HUES64 (cell line): ENCODE results near the gene NEGR1. TPM values are rescaled to one million over a fixed set of nuclear protein-coding genes. Genes with fewer than 3 reads are reported as not detected.

Experiments
- H3K27ac ChIP-seq: 2 replicates; pipeline ENCODE4 v1.7.0; 2013; ENCODE audit warnings: low read depth, low read length, inconsistent platforms
- H3K27me3 ChIP-seq: 2 replicates; pipeline ENCODE4 v1.6.1; 2013; ENCODE audit warnings: mild to moderate bottlenecking, low read length; ENCODE audit not compliant: insufficient read depth
- H3K36me3 ChIP-seq: 2 replicates; pipeline ENCODE4 v1.6.1; 2013; ENCODE audit warnings: mild to moderate bottlenecking, low read length; ENCODE audit not compliant: insufficient read depth
- H3K4me1 ChIP-seq: 2 replicates; pipeline ENCODE4 v1.6.1; 2013; ENCODE audit warnings: mild to moderate bottlenecking, low read length, moderate library complexity; ENCODE audit not compliant: insufficient read depth
- H3K4me3 ChIP-seq: 2 replicates; pipeline ENCODE4 v1.5.1; 2013; ENCODE audit warnings: mild to moderate bottlenecking, low read length, moderate library complexity
- H3K9ac ChIP-seq: 2 replicates; pipeline ENCODE4 v1.6.1; 2013; ENCODE audit warnings: mild to moderate bottlenecking, low read depth, low read length
- H3K9me3 ChIP-seq: 2 replicates; pipeline ENCODE4 v1.6.1; 2013; ENCODE audit warnings: low read depth, low read length; ENCODE audit not compliant: insufficient read depth
- WGBS: fragments of 150-250, 120-280 bp; methylation state at CpG from one replicate; pipeline ENCODE4 v1.1.7; 2013; ENCODE audit warnings: missing lambda C conversion rate; 5-methylcytosine and 5-hydroxymethylcytosine counted together
- polyA plus RNA-seq, 2 experiments: library from polyadenylated mRNA; stranded (reverse); fragments of 50-300 nt; gene quantifications; one replicate each; pipeline ENCODE4 v1.2.3, GENCODE V29; 2013

The NEGR1 gene
- polyA plus RNA-seq (2013, experiment 1 of 2) = 1.2 TPM
- 2.2 TPM for polyA plus RNA-seq (2013, experiment 2 of 2)

DNA sequence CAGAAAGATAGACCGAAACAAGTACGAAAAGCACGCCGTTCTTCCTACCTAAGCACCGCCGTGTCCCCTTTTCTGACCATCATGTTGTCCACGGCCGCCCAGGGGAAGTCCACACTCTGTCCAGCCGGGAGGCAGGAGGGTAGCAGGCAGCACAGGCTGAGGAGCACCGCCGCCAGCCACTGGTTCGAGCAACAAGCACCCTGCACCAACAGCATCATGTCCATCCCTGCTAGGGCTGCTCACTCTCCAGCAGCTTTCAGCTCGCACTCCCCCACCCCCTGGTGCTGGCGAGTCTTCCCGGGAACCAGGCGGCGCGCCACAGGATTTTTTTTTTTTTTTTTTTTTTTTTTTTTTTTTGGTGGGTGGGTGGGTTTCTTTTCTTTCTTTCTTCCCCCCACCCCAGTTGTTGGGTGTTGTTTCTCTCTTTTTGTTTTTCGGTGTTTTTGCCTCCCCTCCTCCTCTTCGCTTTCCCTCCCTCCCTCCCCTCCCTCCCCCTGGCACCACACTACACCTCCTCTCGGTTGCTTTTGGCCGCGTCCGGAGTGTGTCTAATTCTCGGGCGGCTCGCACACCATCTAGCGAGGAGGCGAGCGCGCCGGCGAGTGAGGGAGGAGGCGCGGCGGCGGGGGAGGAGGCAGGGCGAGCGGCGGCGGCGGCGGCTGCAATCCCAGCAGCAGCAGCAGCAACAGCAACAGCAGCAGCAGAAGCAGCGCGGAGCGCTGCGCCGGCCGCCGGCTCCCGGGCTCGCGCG, at the start of gene NEGR1:
Gene NEGR1, minus strand, starts transcription at position 269 of the 751 bp plus-strand sequence.
- Histone ChIP-seq H3K4me1 (peaks cover 17% of the 10 kb centered on the region), H3K27me3 (peaks cover 49% of the 10 kb centered on the region), H3K9ac (peak within 1 kb of the TSS; percentile 72), H3K27ac (peak within 1 kb of the TSS; percentile 51; the same call in 1 of the 2 replicates), H3K36me3 (no peaks in the 10 kb centered on the region), H3K9me3 (no peaks in the 10 kb centered on the region), H3K4me3 (peak within 1 kb of the TSS; percentile 82)
- WGBS = under 1% methylated on average over 48 of the region's 54 CpGs

GRCh38 chr1:72326494-72326893, 44.2 kb upstream of the NEGR1 start:
- no peak overlapping the region for H3K9ac ChIP-seq
- WGBS = 100% methylated on average over 1 of the region's 2 CpGs
- no peak overlapping the region for H3K27ac ChIP-seq
- H3K4me3 ChIP-seq = no peak overlapping the region
- no peaks in the 10 kb centered on the region for H3K27me3 ChIP-seq
- no peaks in the 10 kb centered on the region for H3K9me3 ChIP-seq
- no peaks in the 10 kb centered on the region for H3K36me3 ChIP-seq
- no peaks in the 10 kb centered on the region for H3K4me1 ChIP-seq

- Histone ChIP-seq H3K27ac (no peak overlapping the region), H3K4me1 (no peaks in the 10 kb centered on the region), H3K9ac (no peak overlapping the region), H3K9me3 (no peaks in the 10 kb centered on the region), H3K36me3 (no peaks in the 10 kb centered on the region), H3K27me3 (no peaks in the 10 kb centered on the region), H3K4me3 (no peak overlapping the region)
- no CpG with 5 or more reads among the region's 1 CpG for WGBS
Observed at GRCh38 chr1:72324451-72324850, 42.1 kb upstream of the NEGR1 start.

DNA sequence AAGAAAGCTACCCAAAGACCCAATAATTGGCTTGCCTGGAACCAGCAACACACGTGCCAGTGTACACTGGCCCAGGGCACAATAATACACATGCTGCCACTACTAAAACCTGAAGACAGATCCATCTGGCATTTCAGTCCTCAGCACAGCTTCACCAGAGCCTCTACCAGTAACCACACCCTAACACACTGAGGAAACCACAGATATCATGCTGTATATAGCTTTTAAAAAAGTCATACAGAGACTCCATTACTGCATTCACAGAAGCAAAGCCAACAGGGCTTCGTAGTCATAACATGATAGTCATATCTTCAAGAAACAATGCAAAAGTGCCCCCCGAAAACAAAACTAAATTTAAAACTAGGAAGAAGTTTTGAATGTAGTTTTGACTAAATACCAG, 40.6 kb upstream of the NEGR1 start:
- H3K4me3 ChIP-seq = no peak overlapping the region
- 95% methylated on average over 3 of the region's 3 CpGs for WGBS
- H3K9me3 ChIP-seq = no peaks in the 10 kb centered on the region
- H3K4me1 ChIP-seq = no peaks in the 10 kb centered on the region
- H3K27me3 ChIP-seq = no peaks in the 10 kb centered on the region
- no peak overlapping the region for H3K9ac ChIP-seq
- H3K27ac ChIP-seq = no peak overlapping the region
- no peaks in the 10 kb centered on the region for H3K36me3 ChIP-seq

DNA sequence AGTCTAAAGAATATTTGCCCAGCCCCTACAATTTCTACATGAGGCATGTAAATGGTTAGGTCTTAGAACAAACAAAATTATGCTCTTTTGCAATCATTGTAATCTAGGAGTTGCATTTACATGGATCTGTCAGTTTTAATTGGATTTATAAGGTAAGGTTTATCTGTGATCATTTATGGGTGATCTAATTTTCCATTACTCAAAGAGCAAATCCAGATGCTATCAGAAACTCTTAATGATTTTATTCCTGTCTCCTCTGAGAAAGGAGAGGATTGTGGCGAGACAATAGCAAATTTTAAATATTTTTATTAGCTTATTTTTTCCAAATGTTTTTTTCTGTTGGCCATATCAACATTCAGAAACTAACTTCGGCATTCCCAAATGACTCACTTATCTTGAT, 14.2 kb upstream of the NEGR1 start:
- H3K36me3 ChIP-seq = no peaks in the 10 kb centered on the region
- WGBS = no CpG with 5 or more reads among the region's 2 CpGs
- no peak overlapping the region for H3K27ac ChIP-seq
- no peaks in the 10 kb centered on the region for H3K27me3 ChIP-seq
- no peak overlapping the region for H3K4me3 ChIP-seq
- H3K4me1 ChIP-seq = no peaks in the 10 kb centered on the region
- H3K9ac ChIP-seq = no peak overlapping the region
- H3K9me3 ChIP-seq = no peaks in the 10 kb centered on the region

DNA sequence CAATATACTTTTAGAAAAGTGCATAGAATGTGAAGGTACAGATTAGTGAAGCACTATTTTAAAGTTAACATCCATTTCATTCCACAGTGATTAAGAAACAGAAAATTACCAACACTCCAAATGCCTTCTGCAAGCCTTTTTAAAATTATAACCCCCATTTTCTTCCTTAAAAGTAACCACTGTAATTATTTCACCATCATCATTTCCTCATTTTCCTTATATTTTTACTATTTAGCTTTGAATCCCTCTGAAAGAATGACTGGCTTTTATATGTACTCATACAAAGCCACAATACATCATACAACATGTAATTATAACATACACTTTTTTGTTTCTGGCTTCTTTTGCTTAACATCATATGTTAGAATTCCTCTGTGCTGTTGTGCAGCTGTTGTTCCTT, 6.5 kb upstream of the NEGR1 start:
- H3K27ac ChIP-seq = no peak overlapping the region
- no peak overlapping the region for H3K4me3 ChIP-seq
- peaks cover 17% of the 10 kb centered on the region for H3K4me1 ChIP-seq
- H3K9ac ChIP-seq = no peak overlapping the region
- H3K36me3 ChIP-seq = no peaks in the 10 kb centered on the region
- no peaks in the 10 kb centered on the region for H3K9me3 ChIP-seq
- H3K27me3 ChIP-seq = peaks cover 23% of the 10 kb centered on the region

DNA sequence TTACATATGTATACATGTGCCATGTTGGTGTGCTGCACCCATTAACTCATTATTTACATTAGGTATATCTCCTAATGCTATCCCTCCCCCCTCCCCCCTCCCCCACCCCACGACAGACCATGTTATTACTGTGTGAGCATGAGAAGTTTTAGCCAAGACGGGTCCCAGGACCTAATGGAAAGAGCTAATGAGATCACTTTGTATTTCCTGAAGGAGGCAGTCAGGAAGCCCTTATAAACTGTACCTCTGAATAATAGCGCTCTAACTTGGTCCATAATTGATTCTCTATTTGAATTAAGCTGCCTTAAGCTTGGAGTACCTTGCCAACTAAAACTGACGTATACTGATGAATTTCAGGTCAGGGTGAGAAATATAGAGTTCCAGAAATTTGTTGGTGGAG, 4.1 kb upstream of the NEGR1 start:
- Histone ChIP-seq H3K4me3 (no peak overlapping the region), H3K27me3 (peaks cover 32% of the 10 kb centered on the region), H3K36me3 (no peaks in the 10 kb centered on the region), H3K9me3 (no peaks in the 10 kb centered on the region), H3K4me1 (peaks cover 17% of the 10 kb centered on the region), H3K9ac (no peak overlapping the region), H3K27ac (no peak overlapping the region)
- 90% methylated on average over 3 of the region's 4 CpGs for WGBS

DNA sequence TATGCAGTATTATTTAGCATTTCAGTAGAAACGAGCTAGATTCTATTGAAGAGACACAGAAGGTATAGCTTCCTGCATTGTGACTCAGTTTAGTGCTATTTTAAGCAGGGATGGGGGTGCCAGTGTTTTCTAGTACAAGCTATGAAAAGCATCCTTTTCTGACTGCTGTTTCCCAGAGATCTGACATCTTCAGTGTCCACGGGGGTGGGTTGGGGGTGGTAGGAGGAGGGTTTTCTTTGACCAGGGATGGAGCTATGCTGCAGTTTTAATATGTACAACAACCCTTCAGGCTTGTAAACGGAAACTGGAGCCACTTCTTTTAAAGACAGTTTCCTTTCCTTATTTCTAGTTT, 2.7 kb upstream of the NEGR1 start:
- H3K4me3 ChIP-seq = peak overlapping the region; percentile 82
- no peaks in the 10 kb centered on the region for H3K36me3 ChIP-seq
- H3K4me1 ChIP-seq = peaks cover 17% of the 10 kb centered on the region
- peaks cover 46% of the 10 kb centered on the region for H3K27me3 ChIP-seq
- 17% methylated on average over 3 of the region's 3 CpGs for WGBS
- H3K9ac ChIP-seq = no peak overlapping the region
- H3K9me3 ChIP-seq = no peaks in the 10 kb centered on the region
- no peak overlapping the region for H3K27ac ChIP-seq

DNA sequence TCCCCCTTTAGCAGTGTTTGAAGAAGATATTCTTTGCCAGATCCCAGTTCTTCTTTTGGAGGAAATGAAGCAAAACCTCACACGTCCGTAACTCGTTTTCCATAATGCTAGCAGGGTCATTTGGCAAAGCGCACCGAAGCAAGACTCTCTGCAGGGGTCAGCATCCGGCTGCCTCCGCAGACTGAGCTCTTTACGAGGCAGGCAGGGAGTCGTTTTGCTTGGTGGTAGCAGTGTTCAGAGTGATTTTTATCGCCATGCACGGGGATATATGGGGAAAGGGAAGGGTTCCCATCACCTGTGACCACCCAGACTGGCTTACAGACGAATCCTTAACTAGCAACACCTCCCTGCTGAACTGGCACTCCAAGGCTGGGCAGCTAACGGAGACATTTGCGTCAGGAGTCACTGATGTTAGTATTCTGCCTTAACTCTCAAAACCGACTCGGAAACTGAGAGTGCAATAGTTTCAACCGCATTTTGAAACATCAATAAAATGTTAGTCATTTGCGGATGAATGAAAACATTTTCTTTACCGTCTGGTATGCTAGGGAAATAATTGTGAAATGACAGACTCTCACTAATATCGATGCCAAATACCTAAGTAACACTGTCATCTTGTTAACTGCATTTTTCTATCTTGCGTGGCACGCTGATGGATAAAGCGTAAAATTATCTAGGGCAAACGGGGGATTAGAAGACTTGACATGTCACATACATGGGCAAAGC, 2.2 kb upstream of the NEGR1 start:
- Histone ChIP-seq H3K36me3 (no peaks in the 10 kb centered on the region), H3K27ac (peak overlapping the region; percentile 56; the same call in 1 of the 2 replicates), H3K9me3 (no peaks in the 10 kb centered on the region), H3K9ac (peak overlapping the region; percentile 72; the same call in 1 of the 2 replicates), H3K4me3 (peak overlapping the region; percentile 82), H3K4me1 (peaks cover 17% of the 10 kb centered on the region), H3K27me3 (peaks cover 49% of the 10 kb centered on the region)
- WGBS = 1% methylated on average over 22 of the region's 24 CpGs

DNA sequence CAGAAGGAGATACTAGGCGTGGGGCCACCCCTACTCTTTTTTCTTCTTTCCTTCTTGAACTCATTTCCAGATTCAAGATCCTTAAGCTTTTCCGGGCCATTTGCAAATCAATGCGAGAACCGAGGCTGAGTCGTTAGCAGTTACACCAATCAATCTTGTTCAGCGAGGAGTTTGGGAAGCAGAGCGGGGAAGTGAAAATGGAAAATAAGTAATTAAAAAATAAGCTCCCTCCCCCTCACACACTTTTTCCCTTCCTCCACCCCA, 1.7 kb upstream of the NEGR1 start:
- H3K27me3 ChIP-seq = peaks cover 49% of the 10 kb centered on the region
- H3K27ac ChIP-seq = peak overlapping the region; percentile 56; the same call in 1 of the 2 replicates
- H3K9ac ChIP-seq = peak overlapping the region; percentile 72
- no peaks in the 10 kb centered on the region for H3K9me3 ChIP-seq
- WGBS = 0% methylated on average over 6 of the region's 7 CpGs
- H3K36me3 ChIP-seq = no peaks in the 10 kb centered on the region
- peak overlapping the region; percentile 82 for H3K4me3 ChIP-seq
- H3K4me1 ChIP-seq = peaks cover 17% of the 10 kb centered on the region

GRCh38 chr1:72283307-72284083, 1.2 kb upstream of the NEGR1 start:
- WGBS = under 1% methylated on average over 56 of the region's 56 CpGs
- Histone ChIP-seq H3K4me3 (peak overlapping the region; percentile 82), H3K36me3 (no peaks in the 10 kb centered on the region), H3K27ac (peak overlapping the region; percentile 56; the same call in 1 of the 2 replicates), H3K27me3 (peaks cover 49% of the 10 kb centered on the region), H3K4me1 (peaks cover 17% of the 10 kb centered on the region), H3K9me3 (no peaks in the 10 kb centered on the region), H3K9ac (peak overlapping the region; percentile 72)
